Memory B cell (primary cell): ENCODE data around the gene CD47.
A peak's percentile ranks its signal among the peaks of the same experiment; 100 is the strongest.

Experiments used
- ATAC-seq: fragments of 150-1000 bp; cut with Tn5 transposase; 2 replicates; pipeline ENCODE4 v1.10.0; 2021; ENCODE audit warnings: low read depth, mild to moderate bottlenecking, moderate library complexity
- DNase-seq, 2 donors: peaks; one replicate each; pipeline ENCODE4 v3.0.0; 2022; ENCODE audit warnings: low spot score in 2 of 2
- H3K27ac Mint-ChIP-seq: one replicate; pipeline ENCODE4 v1.8.0; 2022; ENCODE audit warnings: mild to moderate bottlenecking, moderate library complexity, mixed read lengths
- H3K27me3 Mint-ChIP-seq: one replicate; pipeline ENCODE4 v1.8.0; 2022; ENCODE audit warnings: mixed read lengths
- H3K36me3 Mint-ChIP-seq: one replicate; pipeline ENCODE4 v1.8.0; 2022; ENCODE audit warnings: mild to moderate bottlenecking, mixed read lengths
- H3K4me1 Mint-ChIP-seq: one replicate; pipeline ENCODE4 v1.8.0; 2022; ENCODE audit warnings: mixed read lengths
- H3K4me3 Mint-ChIP-seq: one replicate; pipeline ENCODE4 v1.8.0; 2022; ENCODE audit warnings: mild to moderate bottlenecking, moderate library complexity, mixed read lengths
- H3K9me3 Mint-ChIP-seq: one replicate; pipeline ENCODE4 v1.8.0; 2022; ENCODE audit warnings: mixed read lengths

Gene CD47

DNA sequence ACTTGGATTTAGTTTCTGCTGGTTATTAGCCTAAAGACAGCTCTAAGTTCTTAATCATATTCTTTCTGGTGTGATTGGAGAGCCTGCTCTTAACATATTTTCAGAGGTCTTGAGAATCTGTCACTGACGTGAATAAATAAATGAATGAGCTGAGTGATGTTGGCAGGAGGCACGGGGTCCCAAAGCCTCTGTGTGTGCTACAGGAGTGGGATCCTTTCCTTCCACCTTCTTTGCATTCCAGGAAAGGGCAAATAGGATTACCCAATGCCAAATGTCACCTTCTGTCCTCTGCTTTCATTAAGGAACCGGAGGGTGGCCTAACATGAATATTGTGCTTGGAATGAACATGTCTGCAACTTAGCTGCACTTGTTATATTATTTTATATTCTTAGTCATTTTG lies 53.1 kb downstream of the CD47 start:
- peak overlapping the region; percentile 88 for H3K27ac Mint-ChIP-seq
- DNase-seq: no peak
- no peaks in the 10 kb centered on the region for H3K9me3 Mint-ChIP-seq
- H3K4me1 Mint-ChIP-seq: peaks cover 29% of the 10 kb centered on the region
- ATAC-seq: no peak
- no peaks in the 10 kb centered on the region for H3K27me3 Mint-ChIP-seq
- H3K36me3 Mint-ChIP-seq: peaks cover 13% of the 10 kb centered on the region
- H3K4me3 Mint-ChIP-seq: no peak overlapping the region

- DNase-seq (peak in 1 of 2 donors; percentile 4), ATAC-seq (peak; percentile 96)
- Mint-ChIP-seq H3K4me1 (peaks cover 29% of the 10 kb centered on the region), H3K4me3 (peak overlapping the region; percentile 31), H3K27ac (peak overlapping the region; percentile 88), H3K36me3 (peaks cover 16% of the 10 kb centered on the region), H3K27me3 (no peaks in the 10 kb centered on the region), H3K9me3 (no peaks in the 10 kb centered on the region)
These were observed 53.7 kb downstream of the CD47 start for GRCh38 chr3:108036984-108037741.

GRCh38 chr3:108036401-108036800 lies 54.4 kb downstream of the CD47 start:
- H3K36me3 Mint-ChIP-seq: peaks cover 18% of the 10 kb centered on the region
- H3K4me3 Mint-ChIP-seq: no peak overlapping the region
- no peak for DNase-seq
- no peak for ATAC-seq
- no peaks in the 10 kb centered on the region for H3K27me3 Mint-ChIP-seq
- peaks cover 29% of the 10 kb centered on the region for H3K4me1 Mint-ChIP-seq
- no peaks in the 10 kb centered on the region for H3K9me3 Mint-ChIP-seq
- H3K27ac Mint-ChIP-seq: peak overlapping the region; percentile 88

DNA sequence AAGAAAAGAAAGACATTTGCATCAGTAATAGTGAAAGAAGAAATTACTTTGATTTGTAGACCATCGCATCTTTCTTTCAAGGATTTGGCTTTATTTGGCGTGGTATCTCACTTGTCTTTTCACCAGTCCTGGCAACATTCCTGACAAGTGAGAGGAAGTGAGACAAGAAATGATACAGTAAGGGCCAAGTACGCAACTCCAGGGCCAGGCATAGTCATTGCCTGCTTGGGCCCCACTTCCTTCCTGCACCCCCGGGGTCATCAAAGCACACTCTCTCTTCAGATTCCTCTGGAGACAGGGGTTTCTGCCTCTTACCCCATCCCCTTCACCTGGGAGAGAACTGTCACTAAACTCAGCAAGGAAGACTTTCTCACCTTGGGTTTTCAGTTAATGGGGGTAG lies 55.1 kb downstream of the CD47 start:
- no peak for ATAC-seq
- Mint-ChIP-seq H3K9me3 (no peaks in the 10 kb centered on the region), H3K4me1 (peaks cover 29% of the 10 kb centered on the region), H3K27ac (peak overlapping the region; percentile 88), H3K27me3 (no peaks in the 10 kb centered on the region), H3K4me3 (no peak overlapping the region), H3K36me3 (peaks cover 17% of the 10 kb centered on the region)
- no peak for DNase-seq

DNA sequence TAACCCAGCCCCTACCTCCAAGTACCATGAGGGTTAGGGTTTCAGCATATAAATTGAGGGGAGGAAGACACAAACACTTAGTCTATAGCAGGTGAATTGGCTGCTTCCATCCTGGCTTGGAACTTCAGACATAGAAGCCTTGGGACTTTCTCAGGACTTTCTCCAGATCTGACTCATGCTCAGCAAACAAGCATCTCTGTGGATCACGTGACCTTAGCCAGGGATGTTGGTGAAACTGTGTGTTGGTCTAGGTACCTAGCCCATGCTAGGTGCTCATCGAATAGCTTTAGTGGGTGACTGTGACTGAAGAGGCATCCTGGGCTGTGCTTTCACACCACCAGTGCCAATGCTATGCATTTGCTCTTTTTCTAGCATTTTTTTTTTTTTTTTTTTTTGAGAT lies 58.9 kb downstream of the CD47 start:
- H3K36me3 Mint-ChIP-seq: peaks cover 28% of the 10 kb centered on the region
- no peak overlapping the region for H3K27ac Mint-ChIP-seq
- H3K27me3 Mint-ChIP-seq: no peaks in the 10 kb centered on the region
- H3K9me3 Mint-ChIP-seq: no peaks in the 10 kb centered on the region
- no peak overlapping the region for H3K4me3 Mint-ChIP-seq
- no peak for ATAC-seq
- peaks cover 19% of the 10 kb centered on the region for H3K4me1 Mint-ChIP-seq
- no peak for DNase-seq

DNA sequence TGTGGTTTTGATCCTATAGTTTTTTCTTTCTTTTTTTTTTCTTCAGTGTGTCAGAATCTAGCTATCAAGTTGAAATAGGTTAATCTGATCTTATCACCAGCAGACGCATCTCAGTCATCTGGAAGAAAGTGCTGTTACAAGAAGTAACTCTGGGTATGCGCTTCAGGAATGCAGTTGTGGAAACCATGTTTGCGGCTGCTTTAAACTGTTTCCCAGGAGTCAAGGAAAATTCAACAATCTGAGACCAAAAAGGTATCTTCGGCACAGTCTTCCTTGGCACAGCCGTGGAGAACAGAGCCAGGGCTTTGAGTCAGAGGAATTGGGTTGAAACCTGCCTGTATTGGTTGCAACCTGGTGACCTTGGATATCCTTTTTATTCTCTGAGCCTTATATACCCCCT lies 59.9 kb downstream of the CD47 start:
- no peak for ATAC-seq
- Mint-ChIP-seq H3K27ac (no peak overlapping the region), H3K27me3 (no peaks in the 10 kb centered on the region), H3K36me3 (peaks cover 31% of the 10 kb centered on the region), H3K4me1 (peaks cover 10% of the 10 kb centered on the region), H3K4me3 (no peak overlapping the region), H3K9me3 (no peaks in the 10 kb centered on the region)
- no peak for DNase-seq

GRCh38 chr3:108029466-108029865 lies 61.4 kb downstream of the CD47 start:
- no peak overlapping the region for H3K4me3 Mint-ChIP-seq
- peaks cover 30% of the 10 kb centered on the region for H3K36me3 Mint-ChIP-seq
- peaks cover 4% of the 10 kb centered on the region for H3K4me1 Mint-ChIP-seq
- ATAC-seq (no peak), DNase-seq (no peak)
- H3K27me3 Mint-ChIP-seq: no peaks in the 10 kb centered on the region
- no peak overlapping the region for H3K27ac Mint-ChIP-seq
- no peaks in the 10 kb centered on the region for H3K9me3 Mint-ChIP-seq

GRCh38 chr3:108028896-108029295 lies 61.9 kb downstream of the CD47 start:
- Mint-ChIP-seq H3K9me3 (no peaks in the 10 kb centered on the region), H3K27ac (no peak overlapping the region), H3K27me3 (no peaks in the 10 kb centered on the region), H3K4me1 (peaks cover 2% of the 10 kb centered on the region), H3K4me3 (no peak overlapping the region), H3K36me3 (peaks cover 28% of the 10 kb centered on the region)
- DNase-seq: no peak
- ATAC-seq: no peak

- H3K36me3 Mint-ChIP-seq: peaks cover 24% of the 10 kb centered on the region
- DNase-seq: no peak
- no peak overlapping the region for H3K4me3 Mint-ChIP-seq
- peaks cover 3% of the 10 kb centered on the region for H3K4me1 Mint-ChIP-seq
- peaks cover under 1% of the 10 kb centered on the region for H3K27me3 Mint-ChIP-seq
- no peaks in the 10 kb centered on the region for H3K9me3 Mint-ChIP-seq
- ATAC-seq: no peak
- H3K27ac Mint-ChIP-seq: no peak overlapping the region
These were observed 65.7 kb downstream of the CD47 start for GRCh38 chr3:108025177-108025576.

- DNase-seq: no peak
- no peak overlapping the region for H3K4me3 Mint-ChIP-seq
- peaks cover 2% of the 10 kb centered on the region for H3K27me3 Mint-ChIP-seq
These were observed 66.5 kb downstream of the CD47 start for GRCh38 chr3:108024146-108024850.

DNA sequence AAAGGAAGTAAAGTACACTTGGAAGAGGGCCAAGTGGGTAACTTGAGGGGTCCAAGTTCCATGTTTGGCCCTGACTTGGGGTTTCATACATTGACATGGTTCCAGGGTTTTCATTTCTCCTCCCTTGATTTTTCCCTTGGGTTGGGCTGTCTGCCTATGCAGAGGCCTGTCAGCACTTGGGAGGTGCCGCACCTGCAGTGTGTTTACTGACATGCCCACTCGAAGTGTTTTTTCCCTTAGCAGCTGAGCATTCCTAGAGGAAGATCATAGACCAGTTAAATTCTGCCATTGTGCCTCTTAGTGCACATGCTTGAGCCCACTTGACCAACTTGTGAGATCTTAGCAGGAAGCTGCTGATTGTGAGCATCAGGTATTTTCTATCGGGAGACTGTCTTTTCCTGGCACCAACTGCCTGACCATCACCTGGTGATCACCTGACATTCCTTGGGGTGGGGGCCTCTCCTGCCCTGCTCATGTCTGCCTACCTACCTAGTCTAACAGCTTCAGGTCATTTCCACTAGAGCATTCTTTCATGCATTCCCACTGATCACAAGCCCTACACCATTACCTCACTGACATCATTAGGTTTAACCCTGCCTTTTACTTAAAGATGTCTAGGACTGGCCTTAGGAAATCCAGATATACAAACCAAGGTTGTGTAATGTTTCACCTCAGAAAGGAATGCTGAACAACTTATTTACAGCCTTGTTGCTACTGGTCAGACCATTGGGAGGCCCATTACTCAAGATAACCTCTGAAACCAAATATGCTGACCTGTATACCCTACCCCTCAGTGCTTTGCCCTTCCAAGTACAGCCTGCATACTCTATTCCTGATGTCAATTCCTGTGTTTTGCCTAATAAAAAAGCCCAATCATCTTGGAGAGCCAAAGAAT lies 68.3 kb downstream of the CD47 start:
- Mint-ChIP-seq H3K4me1 (peaks cover 5% of the 10 kb centered on the region), H3K27me3 (peaks cover 9% of the 10 kb centered on the region), H3K4me3 (no peak overlapping the region), H3K9me3 (no peaks in the 10 kb centered on the region), H3K27ac (no peak overlapping the region), H3K36me3 (peaks cover 14% of the 10 kb centered on the region)
- ATAC-seq: no peak
- DNase-seq: no peak

More at GRCh38 chr3:108024146-108024850, 66.5 kb downstream of the CD47 start:
- Mint-ChIP-seq H3K36me3 (peaks cover 22% of the 10 kb centered on the region), H3K4me1 (peaks cover 5% of the 10 kb centered on the region), H3K9me3 (no peaks in the 10 kb centered on the region), H3K27ac (no peak overlapping the region)
- ATAC-seq: no peak

DNA sequence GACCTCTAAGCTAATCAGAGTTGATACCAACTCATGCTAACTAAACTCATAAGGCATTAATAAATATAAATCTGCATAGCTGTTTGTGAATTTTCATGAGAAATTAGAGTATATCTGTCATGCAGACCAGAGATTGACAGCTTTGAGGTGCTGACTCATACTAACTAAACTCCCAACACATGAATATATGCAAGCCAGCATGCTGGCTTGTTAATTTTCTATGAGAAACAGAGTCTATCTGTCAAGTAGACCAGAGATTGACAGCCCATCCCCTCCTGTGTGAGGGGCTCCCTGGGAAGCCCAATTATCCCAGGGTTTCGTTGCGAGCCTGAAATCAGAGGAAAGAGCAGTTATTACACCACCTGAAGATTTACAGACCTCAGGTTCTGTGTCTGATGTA lies 69.3 kb downstream of the CD47 start:
- Mint-ChIP-seq H3K4me1 (peaks cover 5% of the 10 kb centered on the region), H3K9me3 (no peaks in the 10 kb centered on the region), H3K27ac (no peak overlapping the region), H3K4me3 (no peak overlapping the region), H3K36me3 (peaks cover 12% of the 10 kb centered on the region), H3K27me3 (peaks cover 12% of the 10 kb centered on the region)
- ATAC-seq (no peak), DNase-seq (no peak)

DNA sequence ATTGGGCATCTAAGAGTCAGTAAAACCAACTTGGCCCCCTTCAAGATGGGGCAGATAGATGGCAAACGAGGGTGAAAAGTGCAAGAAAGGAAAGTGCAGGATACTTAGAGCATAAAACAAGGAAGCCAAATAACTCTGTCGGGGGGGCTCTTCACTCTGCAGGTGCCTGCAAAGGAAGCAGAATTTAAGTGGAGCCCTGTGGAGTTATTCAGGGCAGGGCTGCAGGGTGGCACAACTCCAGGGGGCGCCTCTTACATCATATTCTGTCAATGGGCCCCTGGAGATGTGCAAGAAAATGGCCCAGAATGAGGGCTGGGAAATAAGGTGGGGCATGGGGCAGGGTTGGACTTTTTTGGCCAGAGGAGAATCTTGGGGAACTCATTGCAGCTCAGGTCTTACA lies 69.7 kb downstream of the CD47 start:
- no peak for DNase-seq
- Mint-ChIP-seq H3K27me3 (peaks cover 13% of the 10 kb centered on the region), H3K36me3 (peaks cover 10% of the 10 kb centered on the region), H3K4me1 (peaks cover 5% of the 10 kb centered on the region), H3K4me3 (no peak overlapping the region), H3K9me3 (no peaks in the 10 kb centered on the region), H3K27ac (no peak overlapping the region)
- no peak for ATAC-seq

DNA sequence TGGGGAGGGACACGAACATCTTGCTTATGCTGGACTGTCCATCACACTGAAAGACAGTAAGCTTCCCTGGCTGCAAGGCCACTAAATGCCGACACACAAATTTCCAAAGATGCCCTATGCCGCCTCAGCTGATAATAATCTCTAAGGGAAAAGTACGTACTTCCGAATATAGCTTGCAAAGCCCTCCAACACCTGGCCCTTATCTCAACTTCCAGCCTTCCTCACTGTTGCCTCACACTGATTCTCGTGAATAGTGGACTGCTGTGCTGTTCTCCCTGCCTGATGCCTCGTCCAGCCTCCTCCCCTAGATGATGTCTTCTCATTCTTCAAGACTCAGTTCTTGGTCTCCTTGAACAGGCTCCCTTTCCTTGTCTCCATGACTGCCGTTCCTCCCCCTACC lies 72.3 kb downstream of the CD47 start:
- H3K4me3 Mint-ChIP-seq: no peak overlapping the region

More for the DNA sequence above, 72.3 kb downstream of the CD47 start:
- peaks cover 6% of the 10 kb centered on the region for H3K36me3 Mint-ChIP-seq
- peaks cover 19% of the 10 kb centered on the region for H3K27me3 Mint-ChIP-seq
- DNase-seq (no peak), ATAC-seq (no peak)
- no peak overlapping the region for H3K27ac Mint-ChIP-seq
- H3K9me3 Mint-ChIP-seq: no peaks in the 10 kb centered on the region
- peaks cover 5% of the 10 kb centered on the region for H3K4me1 Mint-ChIP-seq
